HFFc6 (cell line): ENCODE results near the gene SYPL1. TPM values are rescaled to one million over a fixed set of nuclear protein-coding genes. Genes with fewer than 3 reads are reported as not detected.

ENCODE experiments used
- DNase-seq: peaks from one replicate; pipeline ENCODE4 v3.0.0-alpha.2; 2018
- H3K27ac Mint-ChIP-seq: 2 replicates; pipeline ENCODE4 v1.8.0; 2020; ENCODE audit warnings: mild to moderate bottlenecking, mixed read lengths
- H3K27me3 Mint-ChIP-seq: 2 replicates; pipeline ENCODE4 v1.8.0; 2021; ENCODE audit warnings: mild to moderate bottlenecking, moderate library complexity, mixed read lengths; ENCODE audit not compliant: insufficient read depth
- H3K36me3 Mint-ChIP-seq: 2 replicates; pipeline ENCODE4 v1.8.0; 2021; ENCODE audit warnings: low read depth, mixed read lengths
- H3K4me1 Mint-ChIP-seq: 2 replicates; pipeline ENCODE4 v1.8.0; 2020; ENCODE audit warnings: low read depth, mixed read lengths
- H3K4me3 Mint-ChIP-seq: 2 replicates; pipeline ENCODE4 v1.8.0; 2020; ENCODE audit warnings: mild to moderate bottlenecking, moderate library complexity, mixed read lengths
- H3K9me3 Mint-ChIP-seq: 2 replicates; pipeline ENCODE4 v1.8.0; 2020; ENCODE audit warnings: mild to moderate bottlenecking, mixed read lengths
- total RNA-seq, 6 experiments: library from RNA; stranded (reverse); fragmentation: NEBNext Ultra II Directional; extraction: Animal tissue kit (Norgen Biotek cat#: 25700); gene quantifications; 2 replicates in 1 of 6; 3 replicates in 5 of 6; pipeline ENCODE4 v1.2.3, GENCODE V29; 2021
- TF ChIP-seq, protein P1 (sequence below): fragments of 200-600 bp; sonication (generic); IDR thresholded peaks from 2 replicates; pipeline ENCODE4 v1.5.0; 2021; ENCODE audit warnings: antibody characterized with exemption, mild to moderate bottlenecking

SYPL1 gene
- total RNA-seq, 6 experiments from 2014 or later: 66.5 to 84.0 (median 74.6) TPM

DNA sequence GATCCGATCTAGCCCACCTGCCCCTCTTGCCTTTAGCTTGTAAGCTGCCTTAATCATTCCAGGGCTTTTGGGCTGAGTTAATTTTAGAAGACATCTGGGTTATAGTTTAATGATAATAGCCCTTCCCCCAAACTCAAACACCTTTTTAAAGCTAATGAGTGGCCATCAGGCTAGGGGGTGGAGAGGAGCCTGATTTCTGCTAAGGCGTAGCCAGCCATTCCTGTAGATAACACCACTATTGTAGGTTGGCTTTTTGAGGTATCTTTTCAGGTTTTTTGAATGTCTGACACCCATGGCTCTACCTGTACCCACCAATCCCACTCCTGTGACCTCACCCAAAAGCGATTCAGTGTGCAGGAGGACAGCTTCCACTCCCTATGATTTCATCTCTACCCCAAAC is 7.6 kb upstream of the SYPL1 start:
- Mint-ChIP-seq H3K27me3 (peaks cover 12% of the 10 kb centered on the region), H3K27ac (no peak overlapping the region), H3K4me3 (no peak overlapping the region), H3K36me3 (no peaks in the 10 kb centered on the region), H3K4me1 (no peaks in the 10 kb centered on the region), H3K9me3 (no peaks in the 10 kb centered on the region)
- DNase-seq: no peak
- TF ChIP-seq, protein P1, sequence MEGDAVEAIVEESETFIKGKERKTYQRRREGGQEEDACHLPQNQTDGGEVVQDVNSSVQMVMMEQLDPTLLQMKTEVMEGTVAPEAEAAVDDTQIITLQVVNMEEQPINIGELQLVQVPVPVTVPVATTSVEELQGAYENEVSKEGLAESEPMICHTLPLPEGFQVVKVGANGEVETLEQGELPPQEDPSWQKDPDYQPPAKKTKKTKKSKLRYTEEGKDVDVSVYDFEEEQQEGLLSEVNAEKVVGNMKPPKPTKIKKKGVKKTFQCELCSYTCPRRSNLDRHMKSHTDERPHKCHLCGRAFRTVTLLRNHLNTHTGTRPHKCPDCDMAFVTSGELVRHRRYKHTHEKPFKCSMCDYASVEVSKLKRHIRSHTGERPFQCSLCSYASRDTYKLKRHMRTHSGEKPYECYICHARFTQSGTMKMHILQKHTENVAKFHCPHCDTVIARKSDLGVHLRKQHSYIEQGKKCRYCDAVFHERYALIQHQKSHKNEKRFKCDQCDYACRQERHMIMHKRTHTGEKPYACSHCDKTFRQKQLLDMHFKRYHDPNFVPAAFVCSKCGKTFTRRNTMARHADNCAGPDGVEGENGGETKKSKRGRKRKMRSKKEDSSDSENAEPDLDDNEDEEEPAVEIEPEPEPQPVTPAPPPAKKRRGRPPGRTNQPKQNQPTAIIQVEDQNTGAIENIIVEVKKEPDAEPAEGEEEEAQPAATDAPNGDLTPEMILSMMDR: no peak

DNA sequence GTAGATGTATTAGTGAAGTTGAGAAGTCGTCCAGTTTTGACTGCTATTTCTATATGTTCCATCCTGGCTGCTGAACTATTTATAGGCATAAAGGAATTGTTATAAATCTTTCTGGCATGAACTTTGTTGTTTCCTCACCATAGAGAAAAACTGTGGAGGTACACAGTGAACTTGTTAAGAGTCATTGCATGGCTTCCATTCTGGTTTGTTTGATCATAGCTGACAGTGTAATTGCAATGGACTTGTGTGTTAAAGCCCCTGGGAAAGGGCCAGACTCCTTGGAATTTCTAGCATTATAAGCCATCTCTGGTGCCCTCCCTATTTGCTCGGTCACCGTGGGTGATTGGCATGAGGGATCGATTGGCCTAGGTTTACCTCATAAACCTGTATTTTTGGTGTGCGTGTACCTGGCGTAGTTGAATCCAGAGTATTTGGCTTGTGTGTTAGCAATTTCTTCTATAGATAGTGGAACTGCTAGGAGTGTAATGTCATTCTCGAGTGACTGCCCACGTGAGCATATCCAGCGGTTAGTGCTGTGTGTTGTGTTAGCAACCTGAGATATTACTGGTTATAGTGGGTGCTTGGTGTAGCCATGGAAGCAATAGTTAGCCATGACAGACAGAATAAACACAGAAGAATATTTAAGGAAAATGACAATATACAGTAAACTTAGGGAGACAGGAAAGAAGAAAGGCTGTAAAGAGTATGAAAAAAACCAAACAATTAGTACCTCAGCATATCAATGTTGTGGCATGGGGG is 5.9 kb upstream of the SYPL1 start:
- Mint-ChIP-seq H3K9me3 (no peaks in the 10 kb centered on the region), H3K27me3 (peaks cover 12% of the 10 kb centered on the region), H3K27ac (no peak overlapping the region), H3K4me1 (no peaks in the 10 kb centered on the region), H3K4me3 (no peak overlapping the region), H3K36me3 (no peaks in the 10 kb centered on the region)
- no peak for DNase-seq
- TF ChIP-seq, protein P1: no peak

DNA sequence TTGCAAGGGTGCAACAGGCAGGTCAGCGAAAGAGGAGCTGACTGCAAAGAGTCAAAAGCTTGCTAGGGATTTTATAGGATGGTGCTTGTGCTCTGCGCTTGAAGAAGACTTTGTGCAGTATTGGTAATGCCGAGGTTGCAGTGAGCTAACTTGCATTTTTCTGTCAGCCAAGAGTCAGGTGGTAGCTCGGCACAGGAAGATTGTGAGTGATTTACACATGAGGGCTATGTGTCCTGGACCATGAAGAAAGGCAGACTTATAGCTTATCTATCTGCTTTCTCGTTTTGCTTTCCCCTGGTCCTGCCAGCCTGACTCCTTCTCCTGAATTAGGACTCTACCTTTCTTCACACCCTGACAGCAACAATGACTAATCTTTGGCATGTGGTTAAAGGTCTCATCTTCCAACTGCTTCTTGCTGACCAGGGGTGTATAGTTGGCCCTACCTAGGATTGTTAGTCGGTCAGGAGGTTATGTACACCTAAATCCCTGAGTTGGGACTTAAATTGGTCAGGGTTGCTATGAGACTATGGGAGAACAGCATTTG is 4.1 kb upstream of the SYPL1 start:
- H3K36me3 Mint-ChIP-seq: no peaks in the 10 kb centered on the region
- no peak for DNase-seq
- H3K9me3 Mint-ChIP-seq: no peaks in the 10 kb centered on the region
- H3K4me3 Mint-ChIP-seq: no peak overlapping the region
- H3K27ac Mint-ChIP-seq: no peak overlapping the region
- TF ChIP-seq, protein P1: no peak
- 0 out of 2 replicates have a peak, but pooled peaks cover 5% of the 10 kb centered on the region for H3K4me1 Mint-ChIP-seq
- peaks cover 4% of the 10 kb centered on the region for H3K27me3 Mint-ChIP-seq

DNA sequence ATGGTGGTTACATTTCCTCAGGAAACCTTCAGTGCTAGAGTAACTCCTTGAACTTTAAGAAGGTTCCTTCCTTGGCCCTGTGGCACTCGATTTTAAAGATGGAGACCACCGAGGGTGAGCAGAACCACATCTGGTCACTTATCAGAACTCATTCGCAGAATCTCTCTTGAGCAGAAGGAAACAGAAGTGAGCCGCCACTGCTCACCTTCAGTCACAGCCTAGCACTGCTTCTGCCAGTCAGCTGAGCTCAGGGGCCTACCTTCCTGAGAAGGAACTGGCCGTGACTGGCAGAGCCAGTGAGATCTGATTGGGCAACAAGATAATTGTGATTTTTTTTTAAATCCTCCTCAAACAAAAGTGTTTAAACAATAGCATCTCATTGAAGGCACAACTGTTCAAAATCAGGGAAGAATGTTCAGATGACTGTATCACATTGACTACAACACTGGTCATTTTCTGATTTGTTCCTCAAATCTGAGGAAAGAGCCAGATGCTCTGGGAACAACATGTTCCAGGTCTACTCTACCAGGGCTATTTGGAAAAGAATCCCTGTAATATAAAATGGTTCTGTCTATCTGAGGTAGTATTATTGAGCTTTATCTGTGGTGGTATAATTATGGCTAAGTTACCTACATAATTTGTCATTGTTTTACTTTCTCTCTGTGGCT is 2.7 kb upstream of the SYPL1 start:
- peaks cover 17% of the 10 kb centered on the region for H3K4me1 Mint-ChIP-seq
- no peak for DNase-seq
- no peaks in the 10 kb centered on the region for H3K9me3 Mint-ChIP-seq
- peaks cover 4% of the 10 kb centered on the region for H3K27me3 Mint-ChIP-seq
- TF ChIP-seq, protein P1: no peak
- H3K27ac Mint-ChIP-seq: no peak overlapping the region
- H3K4me3 Mint-ChIP-seq: no peak overlapping the region
- peaks cover 5% of the 10 kb centered on the region; the same call in 1 of the 2 replicates for H3K36me3 Mint-ChIP-seq

DNA sequence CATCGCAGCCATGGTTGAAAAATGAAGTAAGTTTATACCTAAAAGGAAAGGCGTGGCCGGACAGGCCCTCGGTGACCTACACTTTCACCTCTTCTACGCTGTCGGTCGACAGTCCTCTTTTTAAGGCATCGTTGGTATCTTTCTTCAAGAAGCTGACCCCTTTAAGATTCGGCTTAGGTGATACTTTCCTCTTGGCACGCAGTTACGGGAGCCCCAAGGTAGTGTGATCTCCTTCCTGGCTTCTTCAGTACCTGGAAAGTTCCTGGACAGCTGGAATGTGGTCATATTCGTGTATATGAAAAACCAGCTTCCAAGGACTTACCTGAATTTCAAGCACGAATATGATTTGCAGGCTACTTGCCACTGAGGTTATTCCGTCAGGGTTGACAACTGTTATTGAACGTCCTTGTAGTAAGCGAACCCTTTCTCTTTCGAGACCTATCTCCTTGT is 885 bp upstream of the SYPL1 start:
- Mint-ChIP-seq H3K9me3 (no peaks in the 10 kb centered on the region), H3K27ac (peak overlapping the region; percentile 78), H3K4me1 (peaks cover 33% of the 10 kb centered on the region), H3K27me3 (peaks cover 4% of the 10 kb centered on the region), H3K4me3 (peak overlapping the region; percentile 83), H3K36me3 (peaks cover 10% of the 10 kb centered on the region; the same call in 1 of the 2 replicates)
- DNase-seq: no peak
- TF ChIP-seq, protein P1: no peak
